LNCaP clone FGC (cell line): ENCODE measurements around the gene WIPF1.

Source experiments
- DNase-seq: peaks from one replicate; pipeline ENCODE4 v3.0.0-alpha.2; 2011; ENCODE audit warnings: low read depth
- H3K4me3 ChIP-seq: 2 replicates; pipeline ENCODE4 v1.5.1; 2011; ENCODE audit warnings: mild to moderate bottlenecking, low read depth, low read length, control low read depth
- TF ChIP-seq, protein P1 (sequence below): IDR thresholded peaks from 2 replicates; pipeline ENCODE4 v1.5.1; 2012; ENCODE audit warnings: mild to moderate bottlenecking; ENCODE audit not compliant: control insufficient read depth, insufficient read depth; ENCODE audit errors: extremely low read depth

The WIPF1 gene, protein sequence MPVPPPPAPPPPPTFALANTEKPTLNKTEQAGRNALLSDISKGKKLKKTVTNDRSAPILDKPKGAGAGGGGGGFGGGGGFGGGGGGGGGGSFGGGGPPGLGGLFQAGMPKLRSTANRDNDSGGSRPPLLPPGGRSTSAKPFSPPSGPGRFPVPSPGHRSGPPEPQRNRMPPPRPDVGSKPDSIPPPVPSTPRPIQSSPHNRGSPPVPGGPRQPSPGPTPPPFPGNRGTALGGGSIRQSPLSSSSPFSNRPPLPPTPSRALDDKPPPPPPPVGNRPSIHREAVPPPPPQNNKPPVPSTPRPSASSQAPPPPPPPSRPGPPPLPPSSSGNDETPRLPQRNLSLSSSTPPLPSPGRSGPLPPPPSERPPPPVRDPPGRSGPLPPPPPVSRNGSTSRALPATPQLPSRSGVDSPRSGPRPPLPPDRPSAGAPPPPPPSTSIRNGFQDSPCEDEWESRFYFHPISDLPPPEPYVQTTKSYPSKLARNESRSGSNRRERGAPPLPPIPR

DNA sequence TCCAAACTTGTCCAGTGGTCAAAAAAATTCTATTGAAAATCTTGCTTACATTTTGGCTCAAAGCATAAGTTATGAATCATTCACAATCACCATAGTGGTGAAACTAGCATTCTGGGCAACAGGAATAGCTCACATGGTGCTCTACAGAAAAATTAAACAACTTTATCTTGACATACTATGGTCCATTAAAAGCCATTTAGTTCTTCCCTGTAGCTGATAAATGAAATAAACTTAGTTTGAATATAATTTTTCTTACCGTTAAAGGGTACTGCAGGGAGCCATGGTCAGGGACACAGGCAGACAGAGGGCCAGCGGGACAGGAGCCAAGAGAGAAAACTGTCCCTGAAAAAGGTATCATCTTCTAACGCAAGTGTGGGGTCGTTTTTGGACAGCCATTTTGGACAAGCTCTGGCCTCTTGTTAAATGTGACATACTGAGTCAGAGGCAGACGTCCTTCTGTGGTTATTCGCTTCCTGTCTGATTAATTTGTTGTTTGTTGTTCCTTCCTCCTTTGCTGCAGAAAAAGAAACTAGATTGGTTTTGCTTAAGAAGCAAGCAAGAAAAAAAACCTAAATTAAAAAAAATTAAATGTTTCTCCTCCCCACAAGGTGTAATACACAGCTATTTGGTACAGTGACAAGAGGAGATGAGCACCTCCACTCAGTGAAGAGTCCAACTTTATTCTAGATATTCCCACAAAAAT is at the start of gene WIPF1:
Gene WIPF1 (minus strand): TSS at position 460 of the 703 bp plus-strand sequence. CDS start 12,231 bp downstream, outside the sequence.
- H3K4me3 ChIP-seq = no peak within 1 kb of the TSS
- TF ChIP-seq, protein P1, sequence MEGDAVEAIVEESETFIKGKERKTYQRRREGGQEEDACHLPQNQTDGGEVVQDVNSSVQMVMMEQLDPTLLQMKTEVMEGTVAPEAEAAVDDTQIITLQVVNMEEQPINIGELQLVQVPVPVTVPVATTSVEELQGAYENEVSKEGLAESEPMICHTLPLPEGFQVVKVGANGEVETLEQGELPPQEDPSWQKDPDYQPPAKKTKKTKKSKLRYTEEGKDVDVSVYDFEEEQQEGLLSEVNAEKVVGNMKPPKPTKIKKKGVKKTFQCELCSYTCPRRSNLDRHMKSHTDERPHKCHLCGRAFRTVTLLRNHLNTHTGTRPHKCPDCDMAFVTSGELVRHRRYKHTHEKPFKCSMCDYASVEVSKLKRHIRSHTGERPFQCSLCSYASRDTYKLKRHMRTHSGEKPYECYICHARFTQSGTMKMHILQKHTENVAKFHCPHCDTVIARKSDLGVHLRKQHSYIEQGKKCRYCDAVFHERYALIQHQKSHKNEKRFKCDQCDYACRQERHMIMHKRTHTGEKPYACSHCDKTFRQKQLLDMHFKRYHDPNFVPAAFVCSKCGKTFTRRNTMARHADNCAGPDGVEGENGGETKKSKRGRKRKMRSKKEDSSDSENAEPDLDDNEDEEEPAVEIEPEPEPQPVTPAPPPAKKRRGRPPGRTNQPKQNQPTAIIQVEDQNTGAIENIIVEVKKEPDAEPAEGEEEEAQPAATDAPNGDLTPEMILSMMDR = no peak
- no peak for DNase-seq

DNA sequence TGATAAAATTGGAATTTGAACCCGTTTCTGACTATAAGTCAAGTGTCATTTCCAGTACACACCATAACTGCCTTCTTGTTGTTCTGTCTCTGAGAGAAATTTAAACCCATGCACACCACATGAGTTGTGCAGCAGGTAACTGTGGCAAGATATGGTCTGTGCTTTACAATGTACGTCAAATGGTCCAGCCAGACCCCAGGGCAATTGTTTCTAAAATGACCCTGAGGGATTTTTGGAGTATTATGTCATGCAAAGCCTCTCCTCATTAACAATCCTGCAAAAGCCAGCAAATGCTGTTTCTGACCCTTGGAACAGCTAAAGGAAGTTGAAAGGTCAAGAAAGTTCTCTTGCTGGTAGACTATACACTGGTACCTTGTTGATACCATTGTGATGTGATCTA is 47.7 kb upstream of the WIPF1 start:
- DNase-seq = no peak
- H3K4me3 ChIP-seq = no peak overlapping the region
- TF ChIP-seq, protein P1 = no peak

DNA sequence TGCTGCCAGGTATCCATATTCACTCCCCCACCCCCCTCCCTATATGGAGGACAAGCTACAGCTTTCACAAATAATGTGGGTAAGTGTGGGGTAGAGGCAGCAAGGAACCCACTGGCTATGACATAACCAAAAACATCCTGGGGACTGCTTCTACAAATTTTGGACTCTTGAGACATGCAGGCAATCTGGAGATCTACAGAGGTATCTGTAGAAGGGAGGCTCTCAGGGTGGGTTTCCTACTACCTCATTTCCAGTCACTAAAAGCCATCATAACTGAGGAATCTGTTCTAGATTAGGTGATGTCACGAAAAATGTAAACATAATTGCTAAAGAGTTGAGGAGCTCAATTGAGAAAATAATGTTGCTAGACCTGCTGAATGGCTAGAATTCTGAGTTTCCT is 46.8 kb upstream of the WIPF1 start:
- TF ChIP-seq, protein P1 = no peak
- H3K4me3 ChIP-seq = no peak overlapping the region
- no peak for DNase-seq

DNA sequence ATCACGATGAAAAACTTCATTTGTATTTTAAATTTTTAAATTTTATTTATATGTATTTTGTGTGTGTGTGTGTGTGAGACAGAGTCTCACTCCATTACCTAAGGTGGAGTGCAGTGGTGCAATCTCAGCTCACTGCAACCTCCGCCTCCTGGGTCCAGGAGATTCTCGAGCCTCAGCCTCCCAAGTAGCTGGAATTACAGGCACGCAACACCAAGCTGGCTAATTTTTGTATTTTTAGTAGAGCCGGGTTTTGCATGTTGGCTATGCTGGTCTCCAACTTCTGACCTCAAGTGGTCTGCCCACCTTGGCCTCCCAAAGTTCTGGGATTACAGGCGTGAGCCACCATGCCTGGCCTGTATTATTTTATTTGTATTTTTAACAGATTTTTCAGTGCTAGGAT is 45.8 kb upstream of the WIPF1 start:
- no peak for DNase-seq
- no peak overlapping the region for H3K4me3 ChIP-seq
- TF ChIP-seq, protein P1 = no peak

DNA sequence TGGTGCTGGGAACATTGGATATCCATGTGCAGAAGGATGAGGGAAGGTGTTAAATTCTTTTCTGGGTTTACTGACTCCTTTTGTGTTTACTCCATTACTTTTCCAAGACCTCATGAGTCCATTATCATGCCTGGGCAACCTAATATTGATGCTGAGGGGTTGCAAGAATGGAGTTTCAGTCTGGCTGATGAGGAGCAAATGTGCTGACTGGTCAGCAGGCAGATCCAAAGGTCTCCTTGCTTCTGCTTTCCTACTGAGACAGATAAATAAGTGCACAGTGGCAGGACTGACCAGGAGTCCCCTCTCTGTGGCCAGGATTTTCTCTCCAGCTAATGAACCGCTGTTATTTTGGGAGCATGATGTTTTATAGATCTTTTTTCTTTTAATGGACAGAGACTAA is 43.6 kb upstream of the WIPF1 start:
- DNase-seq = no peak
- TF ChIP-seq, protein P1 = no peak
- H3K4me3 ChIP-seq = no peak overlapping the region

DNA sequence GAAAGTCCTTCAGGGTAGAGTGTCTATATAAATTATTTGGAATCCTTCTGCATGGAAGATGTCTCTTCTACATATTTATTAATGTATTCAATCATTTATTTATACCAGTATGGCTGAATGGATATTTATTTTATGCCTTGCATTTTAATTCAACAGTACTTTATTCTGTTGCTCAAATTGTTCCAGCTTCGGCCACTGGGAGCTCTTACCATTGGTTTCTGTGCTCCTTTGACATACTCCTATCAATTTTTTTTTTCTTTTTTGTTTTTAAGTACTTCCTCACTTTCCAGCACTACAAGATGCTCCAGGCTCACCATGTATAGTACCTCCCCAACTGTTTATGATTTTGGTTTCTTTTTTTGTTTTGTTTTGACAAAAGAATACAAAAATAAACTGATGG is 39.4 kb upstream of the WIPF1 start:
- TF ChIP-seq, protein P1 = no peak
- no peak overlapping the region for H3K4me3 ChIP-seq
- DNase-seq = no peak
